GM18502 (cell line): ENCODE measurements around the gene PDZK1.
"Not testable (repeated sequence)": the region's sequence is repeated elsewhere in the genome, so short reads cannot be mapped to it uniquely, and the experiment has no call there.

ENCODE experiments used
- ATAC-seq: cut with Tn5 transposase; IDR thresholded peaks from one replicate; pipeline ENCODE4 v1.9.1; 2021; ENCODE audit warnings: mild to moderate bottlenecking; ENCODE audit not compliant: unreplicated experiment, poor library complexity

Gene PDZK1

GRCh38 chr1:145665015-145665414, 42.2 kb downstream of the PDZK1 start:
- ATAC-seq = not testable (repeated sequence)

GRCh38 chr1:145662502-145662901, 44.7 kb downstream of the PDZK1 start:
- ATAC-seq = not testable (repeated sequence)

- not testable (repeated sequence) for ATAC-seq
Measured at GRCh38 chr1:145656245-145656943, 50.8 kb downstream of the PDZK1 start.

DNA sequence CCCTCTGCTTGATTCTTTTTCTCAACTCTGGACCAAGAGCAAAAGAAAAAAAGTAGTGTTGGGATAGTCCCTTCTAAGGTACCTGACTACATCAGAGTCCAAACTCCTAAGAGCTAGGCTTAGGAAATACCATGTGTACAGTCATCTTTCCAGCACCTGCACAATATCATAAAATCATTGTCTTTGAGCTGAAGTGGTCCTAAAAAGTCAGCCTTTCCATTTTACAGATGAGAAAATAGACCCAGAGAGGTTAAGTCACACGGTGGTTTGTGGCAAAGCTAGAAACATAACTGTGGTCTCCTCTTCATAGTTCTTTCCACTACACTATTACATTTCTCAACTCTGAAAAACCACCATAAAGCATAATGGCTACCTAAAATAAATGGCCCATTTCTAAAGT, 63.2 kb downstream of the PDZK1 start:
- ATAC-seq = not testable (repeated sequence)

DNA sequence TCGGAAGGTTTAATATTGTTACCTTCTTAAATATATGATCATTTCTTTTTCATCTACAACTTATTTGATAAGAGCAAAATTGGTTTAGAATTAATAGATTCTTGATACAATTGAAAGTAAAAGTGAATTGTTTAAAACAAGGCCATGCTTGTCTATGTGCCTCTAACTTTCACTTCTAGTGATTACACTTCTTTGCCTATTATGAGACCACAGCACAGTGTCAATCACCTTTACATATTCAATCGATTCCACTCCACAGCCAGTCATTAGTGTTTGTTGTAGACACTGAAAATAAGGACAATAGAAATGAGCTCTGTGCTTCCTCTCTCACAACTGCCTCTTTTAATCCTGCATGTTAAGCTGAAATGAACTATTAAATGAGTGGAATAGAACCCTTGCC, 65.3 kb downstream of the PDZK1 start:
- not testable (repeated sequence) for ATAC-seq

DNA sequence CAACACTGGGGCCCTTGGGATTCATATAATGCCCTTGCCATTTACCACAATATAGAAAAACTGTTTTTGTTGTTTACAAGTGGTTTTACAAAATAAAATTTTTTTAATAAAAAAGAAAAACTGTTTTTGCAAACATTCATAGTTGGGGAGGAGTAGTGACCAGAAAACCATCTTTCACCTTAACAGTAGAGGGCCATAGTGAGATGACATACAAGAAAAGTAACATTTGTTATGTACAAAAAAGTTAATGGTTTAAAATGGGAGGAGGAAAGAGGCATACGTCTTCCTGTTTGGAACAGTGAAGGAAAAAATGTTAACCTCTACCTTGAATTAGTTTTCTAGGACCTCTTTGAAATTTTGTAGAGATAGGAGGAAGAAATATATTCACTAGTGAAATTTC, 70.9 kb downstream of the PDZK1 start:
- not testable (repeated sequence) for ATAC-seq

GRCh38 chr1:145622177-145622576, 85.0 kb downstream of the PDZK1 start:
- ATAC-seq = not testable (repeated sequence)
